Lower leg skin (tissue), 4 donors: ENCODE data around the gene FILIP1L. TPM values are rescaled to one million over a fixed set of nuclear protein-coding genes. Genes with fewer than 3 reads are reported as not detected.

Experiments used
- DNase-seq, 2 donors: peaks; one replicate each; pipeline ENCODE4 v3.0.0-alpha.2; 2019; ENCODE audit warnings: low spot score in 2 of 2
- H3K4me3 ChIP-seq: fragments of 200-600 bp; sonication (generic); 2 replicates; pipeline ENCODE4 v1.5.1; 2017; ENCODE audit warnings: mild to moderate bottlenecking, low read depth; ENCODE audit not compliant: poor library complexity, severe bottlenecking
- CTCF ChIP-seq, 3 donors: fragments of 450-650 bp; IDR thresholded peaks; one replicate each; pipeline ENCODE4 v1.5.1; 2016; ENCODE audit warnings: antibody characterized with exemption in 3 of 3, mild to moderate bottlenecking in 3 of 3, moderate library complexity in 2 of 3
- POLR2A ChIP-seq, 2 donors: fragments of 450-650 bp; IDR thresholded peaks; one replicate each; pipeline ENCODE4 v1.6.1; 2016 to 2017; ENCODE audit warnings: antibody characterized with exemption in 2 of 2, mild to moderate bottlenecking in 1 of 2, moderate library complexity in 1 of 2
- WGBS, 2 donors: methylation state at CpG; one replicate each; pipeline ENCODE4 v1.1.5; 2018; 5-methylcytosine and 5-hydroxymethylcytosine counted together
- intact Hi-C: fragments of 100-400 bp; cut with DNase I; formaldehyde crosslinking; loops from one replicate; pipeline ENCODE4 v1.15.0; 2023; ENCODE audit warnings: low total_unique reads
- total RNA-seq, 4 donors: library from RNA; depleted of rRNA; stranded (reverse); fragments of >200 nt; gene quantifications; one replicate each; pipeline ENCODE4 v1.1.0, GENCODE V29; 2016

Gene FILIP1L
- total RNA-seq, 4 donors from 2014 or later: 17.5 to 33.9 (median 22.1) TPM

- intact Hi-C loops: no loop called here
- TF ChIP-seq POLR2A (IDR thresholded peaks at IDR 0.05) (no peak), CTCF (IDR thresholded peaks at IDR 0.05) (no peak)
- H3K4me3 ChIP-seq: no peak overlapping the region
- WGBS, 2 donors: 82 to 84% methylated on average over 9 of the region's 9 CpGs
- DNase-seq: no peak
Measured at GRCh38 chr3:100020876-100021644, 93.2 kb downstream of the FILIP1L start.

DNA sequence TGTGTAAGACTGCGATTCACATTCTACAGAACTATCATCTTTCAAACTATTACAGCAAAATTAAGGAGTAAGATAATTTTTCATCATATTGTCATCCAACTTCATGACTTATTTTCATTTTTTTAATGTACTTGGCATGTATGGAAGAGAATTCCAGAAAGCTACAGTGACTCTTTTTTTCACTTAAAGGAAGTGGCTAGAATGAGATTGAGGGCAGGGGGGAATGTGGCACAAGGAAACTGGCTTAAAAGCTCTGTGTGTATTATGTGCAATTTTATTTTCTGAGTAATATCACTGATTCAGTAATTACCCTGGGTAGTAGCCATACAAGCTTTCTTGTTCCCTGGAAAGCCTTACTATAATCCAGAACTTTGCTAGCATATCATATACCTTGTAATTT, 94.6 kb downstream of the FILIP1L start:
- DNase-seq: no peak
- 96 to 100% methylated on average over 1 of the region's 1 CpG for WGBS, 2 donors
- intact Hi-C loops: no loop called here
- H3K4me3 ChIP-seq: no peak overlapping the region
- no peak for TF ChIP-seq CTCF (IDR thresholded peaks at IDR 0.05)
- TF ChIP-seq POLR2A (IDR thresholded peaks at IDR 0.05): no peak

- intact Hi-C loops: no loop called here
Measured at GRCh38 chr3:100018806-100019205, 95.5 kb downstream of the FILIP1L start.

GRCh38 chr3:100010087-100010417, 104.2 kb downstream of the FILIP1L start:
- no peak overlapping the region for H3K4me3 ChIP-seq
- intact Hi-C loops: no loop called here
- TF ChIP-seq POLR2A (IDR thresholded peaks at IDR 0.05) (no peak), CTCF (IDR thresholded peaks at IDR 0.05) (no peak)
- 93 to 96% methylated on average over 1 of the region's 1 CpG for WGBS, 2 donors
- no peak for DNase-seq

More at GRCh38 chr3:100018806-100019205, 95.5 kb downstream of the FILIP1L start:
- no peak for DNase-seq
- H3K4me3 ChIP-seq: no peak overlapping the region
- TF ChIP-seq CTCF (IDR thresholded peaks at IDR 0.05) (no peak), POLR2A (IDR thresholded peaks at IDR 0.05) (no peak)

- 73 to 76% methylated on average over 5 of the region's 5 CpGs for WGBS, 2 donors
- intact Hi-C loops: no loop called here
- no peak overlapping the region for H3K4me3 ChIP-seq
- TF ChIP-seq CTCF (IDR thresholded peaks at IDR 0.05) (no peak), POLR2A (IDR thresholded peaks at IDR 0.05) (no peak)
- DNase-seq: no peak
Measured at GRCh38 chr3:100009276-100010086, 104.8 kb downstream of the FILIP1L start.
